HG03280 (cell line): ENCODE results near the gene KCNJ9.
"Not testable (repeated sequence)": the region's sequence is repeated elsewhere in the genome, so short reads cannot be mapped to it uniquely, and the experiment has no call there.

Source experiments
- ATAC-seq: cut with Tn5 transposase; IDR thresholded peaks from one replicate; pipeline ENCODE4 v1.9.1; 2021; ENCODE audit warnings: mild to moderate bottlenecking, moderate library complexity; ENCODE audit not compliant: unreplicated experiment

The KCNJ9 gene

DNA sequence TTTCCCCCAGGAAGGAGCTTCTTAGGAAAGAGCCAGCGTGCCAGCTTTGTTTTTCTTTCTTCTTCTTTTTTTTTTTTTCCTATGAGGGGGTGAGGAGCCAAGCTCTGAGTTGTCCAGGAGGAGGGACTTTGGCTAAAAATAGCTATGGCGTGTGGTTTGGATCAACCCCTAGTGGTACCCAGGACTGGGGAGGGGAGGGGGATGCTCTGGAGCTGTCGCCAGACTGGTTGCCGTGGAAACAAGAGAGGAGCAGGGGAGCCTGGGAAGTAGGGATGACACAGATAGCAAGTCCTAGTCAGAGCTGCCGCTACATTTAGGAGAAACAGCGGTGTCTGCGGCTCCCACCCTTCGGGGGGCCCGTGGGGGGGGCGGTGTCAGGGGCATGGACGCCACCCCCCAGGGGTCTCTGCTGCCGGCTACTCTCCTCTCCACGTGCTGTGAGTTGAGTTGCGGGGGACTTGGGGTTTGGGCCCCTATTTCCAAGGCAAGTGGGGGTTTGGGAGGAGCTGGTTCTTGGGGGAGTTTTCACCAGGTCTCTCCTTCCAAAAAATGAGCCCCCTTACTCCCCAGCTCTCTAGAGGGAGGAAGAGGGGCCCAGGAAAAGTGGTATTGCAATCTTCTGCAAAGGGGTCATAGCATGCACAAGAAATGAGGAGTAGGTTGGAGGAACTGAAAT lies at the start of gene KCNJ9:
Gene KCNJ9 (plus strand): TSS at position 278 of the 676 bp plus-strand sequence. CDS start 2,493 bp downstream, outside the sequence.
- ATAC-seq = no peak

DNA sequence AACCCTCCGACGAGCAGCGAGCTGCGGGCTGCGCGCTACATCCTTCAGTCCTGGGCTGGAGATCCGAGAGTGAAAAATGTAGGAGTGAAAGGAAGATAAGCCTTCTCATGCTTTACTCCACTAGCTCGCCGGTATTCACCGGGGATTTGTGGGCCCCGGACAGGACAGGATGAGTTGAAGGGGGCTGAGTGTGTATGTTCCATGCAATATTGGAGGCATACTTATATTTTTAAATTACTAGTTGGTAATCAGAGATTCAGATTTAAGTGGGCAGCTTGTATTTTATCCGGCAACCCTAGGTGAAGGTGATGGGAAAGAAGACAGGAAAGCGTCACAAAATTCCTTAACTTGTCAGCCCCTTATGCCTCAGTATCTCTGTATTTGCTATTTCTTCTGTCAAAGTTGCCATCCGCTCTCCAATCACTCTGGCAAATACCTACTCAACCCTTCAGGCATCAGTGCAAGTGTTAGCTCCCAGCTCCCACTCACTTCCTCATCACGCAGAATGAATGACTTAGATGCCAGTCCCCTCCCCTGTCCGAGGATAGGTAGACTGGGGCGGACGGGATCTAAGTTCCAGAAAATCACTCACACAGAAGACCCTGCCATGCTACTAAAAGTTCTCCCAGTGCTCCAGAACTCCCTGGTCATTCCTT lies 49.0 kb upstream of the KCNJ9 start:
- ATAC-seq = peak; percentile 7

DNA sequence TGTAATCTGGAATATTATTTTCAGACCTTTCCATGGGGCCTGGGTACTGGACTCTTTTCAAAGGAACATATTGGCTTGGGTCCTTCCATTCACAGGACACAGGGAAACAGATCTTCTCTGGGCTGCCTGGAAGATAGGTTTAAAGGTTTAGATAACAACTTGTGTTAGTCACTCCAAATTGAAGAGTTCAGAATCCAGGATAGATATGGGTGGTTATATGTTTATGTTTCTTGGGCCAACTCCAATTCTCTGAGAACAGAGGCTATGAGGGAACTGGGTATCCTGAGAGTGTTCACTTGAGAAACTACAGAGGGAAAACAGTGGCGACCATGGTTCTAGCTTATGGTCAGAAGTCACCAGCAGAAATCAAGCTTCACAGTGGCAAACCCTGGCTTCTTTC lies 40.9 kb upstream of the KCNJ9 start:
- no peak for ATAC-seq

DNA sequence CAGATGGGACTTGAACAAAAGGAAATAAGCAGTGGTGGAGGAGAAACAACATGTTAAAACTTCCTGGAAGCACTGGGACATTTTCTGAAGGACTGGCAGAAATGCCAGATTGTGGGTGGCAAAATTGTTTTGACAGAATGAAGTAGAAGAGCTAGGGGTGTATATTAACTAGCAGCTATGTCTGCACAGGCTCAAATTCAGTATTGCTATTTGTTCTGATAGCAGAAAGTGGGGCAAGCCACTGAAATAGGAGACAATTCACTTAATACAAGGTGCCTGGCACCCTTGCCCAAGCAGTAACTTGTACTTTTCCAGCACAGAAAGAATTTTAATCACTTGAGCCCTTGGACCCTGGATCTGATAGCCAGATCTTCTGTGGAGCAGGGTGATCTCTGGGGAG lies 37.8 kb upstream of the KCNJ9 start:
- no peak for ATAC-seq

DNA sequence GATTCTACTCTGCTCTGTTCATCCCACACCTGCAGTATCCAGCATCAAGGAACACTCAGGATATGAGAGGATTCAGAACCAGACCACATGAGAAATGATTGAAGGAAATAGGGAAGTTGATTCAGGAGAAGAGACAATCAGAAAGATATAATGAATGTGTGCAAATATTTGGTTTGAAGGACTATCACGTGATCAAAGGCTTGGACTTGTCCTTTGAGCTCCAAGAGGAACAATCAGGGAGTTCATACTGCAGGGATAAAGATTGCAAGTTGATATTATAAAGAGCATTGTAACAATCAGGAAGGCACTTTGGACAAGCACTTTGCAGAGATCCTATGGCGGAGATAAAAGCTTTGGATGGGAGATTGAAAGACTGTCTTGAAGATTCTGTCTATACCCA lies 35.7 kb upstream of the KCNJ9 start:
- ATAC-seq = no peak

DNA sequence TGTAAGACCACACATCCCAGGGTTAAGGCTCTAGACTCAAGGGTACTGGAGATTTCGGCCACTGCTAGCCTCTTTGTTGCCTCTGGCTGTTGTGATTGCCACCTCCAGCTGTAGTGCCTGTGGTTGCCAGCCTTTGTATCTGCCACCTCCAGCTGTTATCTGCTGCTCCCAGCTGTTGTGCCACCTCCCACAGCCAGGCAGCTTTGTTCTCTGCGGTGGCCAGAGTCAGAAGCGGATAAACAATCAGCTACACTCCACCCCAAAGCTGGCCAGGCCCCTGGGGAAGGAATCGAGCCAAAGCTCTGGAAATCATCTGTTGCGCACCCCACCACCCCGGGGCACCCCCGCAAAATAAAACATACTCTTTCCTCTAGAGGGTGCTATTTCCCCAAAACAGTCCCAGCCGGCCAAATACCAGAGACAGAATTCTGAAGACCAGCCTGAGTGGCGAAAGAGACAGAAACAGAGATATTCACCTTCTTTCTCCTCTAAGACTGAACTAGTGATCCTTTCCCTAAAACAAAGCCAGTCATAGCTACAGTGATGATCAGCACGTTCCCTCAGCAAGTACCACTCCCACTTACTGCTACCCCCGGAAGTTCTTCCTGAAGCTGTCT lies 34.7 kb upstream of the KCNJ9 start:
- ATAC-seq = peak; percentile 75

DNA sequence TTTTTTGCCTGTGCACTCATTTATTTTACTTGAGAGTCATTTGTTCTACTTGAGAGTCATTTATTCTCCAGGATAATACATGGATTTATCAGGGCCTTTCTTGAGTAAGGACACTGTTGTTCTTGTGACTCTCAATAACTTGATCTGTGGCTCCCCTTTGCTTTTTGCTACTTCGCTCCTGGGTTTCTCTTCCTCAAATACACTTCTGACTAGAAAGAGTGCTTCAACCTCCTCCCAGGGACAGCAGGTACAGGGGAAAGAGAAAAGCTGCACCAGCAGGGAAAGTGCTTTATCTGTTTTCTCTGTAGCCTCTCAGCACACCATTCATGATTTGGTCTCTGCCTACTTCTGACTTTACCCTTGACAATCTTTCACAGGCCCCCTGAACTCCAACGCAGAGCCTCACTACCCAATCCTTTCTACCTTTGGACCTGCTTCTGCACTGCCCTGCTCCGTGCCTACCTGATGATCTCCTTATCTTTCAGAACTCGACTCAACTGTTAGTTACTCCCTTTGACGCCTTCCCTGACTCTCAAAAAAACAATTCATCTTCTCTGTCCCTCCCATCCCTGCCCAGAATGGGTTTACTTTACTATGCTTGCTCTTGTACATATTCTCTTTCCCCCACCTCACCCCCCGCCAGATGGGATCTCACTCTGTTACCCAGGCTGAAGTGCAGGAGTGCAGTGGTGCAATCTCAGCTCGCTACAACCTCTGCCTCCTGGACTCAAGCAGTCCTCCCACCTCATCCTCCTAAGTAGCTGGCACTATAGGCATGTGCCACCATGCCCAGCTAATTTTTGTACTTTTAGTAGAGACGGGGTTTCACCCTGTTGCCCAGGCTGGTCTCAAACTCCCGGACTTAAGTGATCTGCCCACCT lies 34.0 kb upstream of the KCNJ9 start:
- ATAC-seq = peak; percentile 45

DNA sequence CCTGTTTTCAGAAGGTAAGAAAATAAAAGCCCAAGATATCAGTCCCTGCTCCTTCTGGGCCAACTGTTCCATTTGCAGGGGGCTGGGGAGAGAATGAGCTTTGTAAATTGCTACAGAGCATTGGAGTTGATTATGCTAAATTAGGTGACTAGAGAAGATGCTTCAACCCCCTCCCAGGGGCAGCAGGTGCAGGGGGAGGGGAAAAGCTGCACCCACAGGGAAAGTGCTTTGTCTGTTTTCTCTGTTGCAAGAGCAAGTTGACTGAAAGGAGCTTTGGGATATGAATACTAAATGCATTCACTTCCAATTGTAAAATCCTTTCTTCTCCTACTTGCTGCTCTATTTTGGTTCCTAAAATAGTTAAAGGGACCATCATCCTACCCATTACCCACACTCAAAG lies 33.0 kb upstream of the KCNJ9 start:
- no peak for ATAC-seq

DNA sequence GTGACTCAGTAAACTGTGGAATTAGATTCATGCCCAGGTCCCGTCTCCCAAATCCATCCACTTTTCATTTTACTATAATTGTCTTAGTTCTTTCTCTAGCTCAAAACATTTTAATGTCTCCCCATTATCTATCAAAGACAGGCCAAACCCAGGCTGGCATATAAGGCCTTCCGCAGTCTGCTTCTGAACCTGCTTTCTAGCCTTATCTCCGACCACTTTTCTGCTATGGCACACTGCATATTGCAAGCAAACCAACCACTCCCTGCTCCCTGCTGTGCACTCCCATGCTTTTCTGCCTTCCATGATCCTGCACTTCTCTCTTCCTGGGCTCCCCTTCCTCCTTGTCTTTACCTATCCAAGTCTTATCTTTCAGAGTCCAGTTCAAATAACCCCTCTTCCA lies 32.2 kb upstream of the KCNJ9 start:
- ATAC-seq = no peak

DNA sequence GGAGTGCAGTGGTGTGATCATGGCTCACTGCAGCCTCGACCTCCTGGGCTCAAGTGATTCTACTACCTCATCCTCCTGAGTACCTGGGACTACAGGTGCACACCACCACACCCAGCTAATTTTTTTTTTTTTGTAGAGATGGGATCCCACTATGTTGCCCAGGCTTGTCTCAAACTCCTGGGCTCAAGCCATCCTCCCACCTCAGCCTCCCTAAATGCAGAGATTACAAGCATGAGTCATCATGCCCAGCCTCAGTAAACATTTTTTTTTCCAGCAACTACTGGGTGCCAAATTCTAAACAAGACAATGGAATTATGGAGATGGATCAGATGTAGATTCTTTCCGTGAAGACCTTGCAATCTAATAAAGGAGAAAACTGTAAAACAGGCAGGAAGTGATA lies 31.2 kb upstream of the KCNJ9 start:
- not testable (repeated sequence) for ATAC-seq

DNA sequence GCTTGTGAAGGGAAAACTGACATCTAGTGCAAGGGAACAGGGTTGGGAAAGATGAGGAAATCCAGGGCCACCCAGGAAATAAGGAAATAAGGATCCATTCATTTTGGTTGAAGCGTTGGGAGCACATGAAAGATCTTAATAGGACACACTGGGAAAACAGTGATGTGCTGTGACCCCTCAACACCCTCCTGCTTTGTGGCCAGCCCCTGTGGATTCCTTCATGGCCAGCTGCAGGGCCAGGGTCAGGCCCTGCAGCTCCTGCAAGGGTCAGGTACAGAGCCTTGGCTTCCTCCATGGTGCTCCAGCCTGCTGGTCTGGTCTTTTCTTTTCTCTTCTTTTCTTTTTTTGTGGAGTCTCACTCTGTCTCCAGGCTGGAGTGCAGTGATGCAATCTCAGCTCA lies 30.7 kb upstream of the KCNJ9 start:
- no peak for ATAC-seq

DNA sequence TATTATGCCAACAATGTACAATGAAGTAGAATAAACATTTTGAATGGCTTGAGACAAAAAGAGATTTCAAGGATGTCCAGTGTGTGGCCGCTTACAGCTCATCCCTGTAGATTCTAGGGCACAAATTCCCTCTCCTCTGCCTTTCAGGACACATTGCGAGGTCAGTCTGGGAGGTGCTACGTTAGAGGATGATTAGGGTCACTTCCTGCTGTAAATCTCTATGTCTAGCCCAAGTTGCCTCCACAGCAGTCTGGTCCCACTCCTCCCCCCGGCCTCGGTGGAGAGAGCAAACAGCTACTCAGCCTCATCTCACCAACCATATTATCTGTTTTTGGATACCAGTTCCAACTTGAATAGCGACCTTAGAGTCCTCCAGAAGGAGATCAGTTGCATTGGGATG lies 28.4 kb upstream of the KCNJ9 start:
- ATAC-seq = no peak

DNA sequence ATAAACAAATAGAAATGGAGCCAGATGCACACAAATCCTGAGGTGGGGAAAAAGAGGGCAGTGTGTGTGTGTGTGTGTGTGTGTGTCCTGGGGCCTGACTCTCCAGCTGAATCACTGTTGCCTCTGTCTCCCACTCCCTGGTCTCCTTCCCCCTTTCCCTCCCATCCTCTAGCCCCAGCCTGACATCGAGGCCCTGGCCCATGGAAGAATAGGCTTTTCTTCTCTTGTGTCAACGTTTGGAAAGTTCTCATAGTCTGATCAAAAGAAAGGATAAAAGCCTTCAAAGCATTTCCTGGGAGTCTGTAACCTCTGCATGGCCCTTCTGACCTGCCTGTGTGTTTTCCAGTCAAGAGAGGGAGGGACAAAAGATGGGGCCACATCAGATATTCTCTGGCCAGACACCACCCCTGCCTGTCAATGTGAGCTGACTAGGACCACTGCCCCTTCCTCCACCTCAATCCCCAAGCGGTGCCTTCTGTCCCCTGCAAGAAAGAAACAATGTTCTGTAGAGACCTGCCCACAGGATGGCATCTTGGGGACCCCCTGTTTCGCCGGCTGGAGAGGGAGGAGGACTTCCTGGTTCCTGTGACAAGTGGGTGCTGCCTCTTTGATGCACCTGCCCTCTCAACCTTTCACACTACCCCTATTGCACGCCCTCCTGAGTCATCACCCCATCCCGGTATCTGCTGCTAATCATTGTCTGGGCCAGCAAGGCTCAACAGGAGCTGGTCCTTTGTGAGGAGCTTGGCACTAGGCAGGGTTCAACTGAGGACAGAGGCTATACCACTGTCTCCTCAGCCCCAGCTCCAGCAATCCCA lies 27.6 kb upstream of the KCNJ9 start:
- ATAC-seq = no peak

DNA sequence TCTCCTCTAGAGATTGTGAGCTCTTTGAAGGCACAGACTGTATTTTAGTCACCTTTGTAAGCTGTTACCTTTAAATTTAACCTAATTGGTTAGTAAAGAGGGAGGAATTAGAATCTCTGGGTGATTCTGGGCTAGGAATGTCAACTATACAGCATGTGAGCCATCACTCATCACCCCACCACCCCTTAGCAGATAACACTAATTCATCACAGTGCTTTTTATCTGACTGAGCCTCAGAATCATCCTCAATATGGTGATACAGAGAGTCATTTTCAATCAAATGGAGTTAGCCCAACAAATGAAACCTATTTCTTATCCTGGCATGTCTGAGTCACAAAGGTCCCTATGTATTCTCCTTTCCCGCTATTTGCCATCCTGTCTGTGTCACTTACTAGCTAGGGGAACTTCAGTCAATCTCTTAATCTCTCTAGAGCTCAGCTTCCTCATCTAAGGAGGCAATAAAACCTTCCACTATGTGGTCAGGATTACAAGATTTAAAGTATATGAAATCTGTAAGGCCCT lies 24.6 kb upstream of the KCNJ9 start:
- no peak for ATAC-seq

DNA sequence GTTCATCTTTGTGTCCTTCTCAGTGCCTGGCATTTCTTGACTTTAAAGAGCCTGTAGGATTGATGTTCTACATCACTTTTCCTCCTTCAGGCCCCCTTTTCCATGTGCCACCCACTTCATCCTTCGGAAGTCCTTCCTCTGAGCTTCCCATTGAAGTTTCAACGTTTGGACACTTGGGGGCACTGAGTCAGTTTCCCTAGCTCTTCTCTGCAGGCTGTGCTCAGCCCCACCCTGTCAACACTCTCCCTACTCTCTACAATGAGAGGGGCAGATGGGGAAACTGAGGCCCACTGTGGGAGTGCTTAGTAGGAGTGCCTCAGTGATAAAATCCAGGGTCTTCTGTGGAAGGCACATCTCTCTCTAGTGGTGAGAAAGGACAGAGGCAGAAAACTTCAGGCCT lies 23.3 kb upstream of the KCNJ9 start:
- ATAC-seq = no peak

DNA sequence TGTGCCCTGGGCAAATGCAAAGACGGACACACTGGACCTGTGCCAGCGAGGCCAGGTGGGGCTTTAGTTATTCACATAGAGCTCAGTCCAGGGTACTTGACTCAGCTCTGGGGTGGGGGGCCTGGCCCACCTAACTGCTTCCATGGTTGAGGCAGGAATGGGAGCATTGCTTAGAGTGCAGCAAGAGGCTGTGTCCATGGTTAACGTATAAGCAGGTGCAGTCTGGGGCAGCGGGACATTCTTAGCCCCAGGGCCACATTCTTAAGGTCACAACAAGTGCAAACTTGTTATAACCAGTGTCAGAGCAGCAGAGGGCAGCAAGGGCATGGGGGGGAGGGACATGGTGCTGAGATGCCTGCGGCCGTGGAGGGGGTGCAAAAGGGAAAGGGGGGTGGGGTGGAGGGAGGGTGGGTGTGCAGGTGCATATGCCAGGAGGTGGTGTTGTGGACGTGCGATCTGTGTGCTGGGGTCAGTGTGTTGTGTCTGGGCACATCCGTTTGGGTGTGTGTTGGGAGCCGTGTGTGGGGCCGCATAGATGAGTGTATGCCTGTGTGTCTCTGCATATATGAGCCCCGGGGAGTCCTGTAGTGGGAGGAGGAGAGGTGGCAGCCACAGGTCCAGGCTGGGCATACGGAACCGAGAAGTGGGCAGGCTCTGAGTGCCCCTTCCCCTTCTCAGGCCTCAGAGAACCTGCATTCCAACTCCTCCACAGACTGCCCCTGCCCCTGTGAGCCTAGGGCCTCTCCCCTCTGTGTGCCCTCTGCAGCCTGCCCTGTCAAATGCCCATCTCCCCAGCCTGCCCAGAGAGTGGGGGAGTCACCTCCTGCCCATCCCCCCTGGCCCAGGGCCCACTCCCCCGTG lies 19.7 kb upstream of the KCNJ9 start:
- no peak for ATAC-seq

DNA sequence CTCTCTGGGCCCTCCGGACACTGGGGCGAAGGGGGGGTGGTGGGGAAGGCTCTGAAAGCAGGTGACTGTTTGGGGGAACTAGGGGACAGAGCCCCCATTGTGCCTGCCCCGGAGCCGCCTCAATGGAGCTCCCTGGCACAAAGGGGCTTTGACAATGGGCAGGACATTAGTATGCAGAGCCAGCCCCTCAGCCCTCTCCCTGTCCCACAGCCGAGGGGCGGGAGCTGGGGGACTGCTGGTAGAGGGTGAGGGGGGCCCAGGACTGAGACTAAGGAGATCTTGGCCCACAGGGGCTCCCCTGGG lies 19.2 kb upstream of the KCNJ9 start:
- ATAC-seq = no peak

DNA sequence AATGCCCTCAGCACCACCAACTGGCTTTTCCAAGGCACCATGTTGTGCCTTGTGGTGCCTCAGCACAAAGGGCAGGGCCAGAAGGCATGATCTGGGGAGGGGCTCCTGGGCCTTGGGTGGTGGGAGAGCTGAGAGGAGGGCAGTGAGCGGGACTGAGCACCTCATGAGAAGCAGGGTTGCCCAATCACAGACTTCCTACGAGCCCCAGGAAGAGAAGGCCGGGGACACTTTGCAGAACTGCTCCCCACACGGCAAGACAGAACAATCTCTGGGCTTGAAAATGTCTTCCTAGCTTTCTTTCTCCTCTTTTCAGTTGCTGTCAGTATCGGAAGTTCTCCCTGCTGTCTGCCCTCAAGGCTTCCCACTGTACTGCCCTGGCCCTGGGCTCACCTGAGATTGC lies 18.2 kb upstream of the KCNJ9 start:
- no peak for ATAC-seq

DNA sequence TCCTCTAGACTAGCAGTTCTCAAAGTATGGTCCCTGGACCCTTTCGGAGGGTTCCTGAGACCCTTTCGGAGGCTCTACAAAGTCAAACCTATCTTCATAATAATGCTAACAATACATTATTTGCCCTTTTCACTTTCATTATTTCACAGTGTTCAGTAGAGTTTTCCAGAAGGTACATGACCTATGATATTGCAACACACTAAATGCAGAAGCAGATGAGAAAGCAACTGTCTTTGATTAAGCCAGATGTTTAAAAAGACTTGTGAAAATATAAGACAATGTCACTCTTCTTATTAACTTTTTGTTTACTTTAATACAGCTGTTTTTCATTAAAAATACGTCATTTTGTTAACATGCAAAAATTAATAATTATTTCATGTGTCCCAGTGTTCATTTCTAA lies 17.2 kb upstream of the KCNJ9 start:
- no peak for ATAC-seq

DNA sequence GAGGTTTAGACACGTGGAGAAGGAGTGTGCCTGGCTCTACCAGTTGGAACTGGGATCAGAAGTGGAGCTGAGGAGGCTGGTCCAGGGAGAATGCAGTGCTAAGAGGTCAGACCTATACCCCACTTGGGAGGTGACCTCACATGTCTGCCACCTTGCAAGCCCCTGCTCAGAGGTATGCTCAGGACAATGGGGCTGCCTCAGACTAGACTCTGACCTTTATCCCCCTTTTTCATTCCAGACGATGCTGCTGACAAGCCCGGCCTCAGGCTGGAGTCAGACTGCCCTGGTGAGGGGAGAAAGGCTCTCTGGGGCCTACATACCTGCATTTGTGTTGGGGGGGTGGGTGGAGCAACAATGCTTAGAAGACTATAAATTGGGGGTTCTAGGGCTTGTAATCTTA lies 16.6 kb upstream of the KCNJ9 start:
- no peak for ATAC-seq
